NOMO-1 (cell line): ENCODE data around the gene S100A7A.

Source experiments
- DNase-seq, 2 experiments: peaks; one replicate each; lab custom pipeline; 2025; ENCODE audit not compliant: unreplicated experiment in 2 of 2; lab: John Stamatoyannopoulos, UW

The S100A7A gene

DNA sequence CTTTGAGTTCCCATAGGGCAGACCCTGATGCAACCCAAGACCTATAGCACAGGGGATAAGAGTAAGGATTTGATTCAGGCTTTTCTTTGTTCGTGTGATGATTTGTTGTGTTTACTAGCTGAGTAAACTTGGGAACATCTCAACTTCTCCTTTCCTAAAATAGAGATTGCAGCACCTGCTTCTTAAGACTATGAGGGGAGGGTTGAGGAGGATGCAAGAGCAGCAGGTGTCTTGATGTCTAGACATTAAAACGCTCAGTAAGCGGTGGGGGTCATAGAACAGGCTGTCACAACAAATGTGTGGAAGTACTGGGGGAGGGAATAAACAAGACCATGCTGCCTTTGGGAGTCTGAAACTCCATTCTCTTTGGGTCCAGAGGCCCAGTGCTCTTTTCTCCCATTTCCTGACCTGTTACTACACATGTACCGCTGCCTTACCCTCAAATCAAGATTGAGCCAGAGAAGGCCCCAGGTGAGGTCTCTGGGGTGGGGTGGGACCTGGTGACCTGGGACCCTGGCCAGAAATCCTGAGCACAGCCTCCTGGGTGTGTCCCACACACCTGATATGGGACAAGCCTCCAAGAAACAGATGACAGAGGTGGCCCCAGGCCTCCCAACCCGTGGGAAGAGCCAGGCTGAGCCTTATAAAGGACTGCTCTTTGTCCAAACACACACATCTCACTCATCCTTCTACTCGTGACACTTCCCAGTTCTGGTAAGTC is at the start of gene S100A7A:
TSS of gene S100A7A (plus strand) at position 671 of the 721 bp plus-strand sequence. CDS start 1,563 bp downstream, outside the sequence.
- DNase-seq, result no peak

- no peak for DNase-seq
Observed at GRCh38 chr1:153367090-153367489, 49.2 kb upstream of the S100A7A start.

GRCh38 chr1:153368495-153368894 is 47.8 kb upstream of the S100A7A start:
- DNase-seq, result peak; percentile 51 to 85

GRCh38 chr1:153370146-153370545 is 46.2 kb upstream of the S100A7A start:
- no peak for DNase-seq

DNA sequence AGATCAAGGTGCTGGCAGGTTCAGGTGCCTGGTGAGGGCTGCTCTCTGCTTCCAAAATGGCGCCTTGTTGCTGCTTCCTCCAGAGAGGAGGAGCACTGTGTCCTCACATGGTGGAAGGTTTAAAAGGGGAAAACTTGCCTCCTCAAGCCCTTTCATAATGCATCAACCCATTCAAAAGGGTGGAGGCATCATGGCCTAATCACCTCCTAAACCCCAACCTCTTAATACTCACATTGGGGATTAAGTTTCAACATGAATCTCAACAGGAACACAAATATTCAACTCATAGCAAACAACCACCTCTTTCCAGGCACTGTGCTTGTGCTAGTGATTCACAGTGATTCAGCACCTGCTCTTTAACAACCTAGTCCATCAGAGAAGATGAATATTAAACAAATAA is 45.1 kb upstream of the S100A7A start:
- DNase-seq, result no peak

DNA sequence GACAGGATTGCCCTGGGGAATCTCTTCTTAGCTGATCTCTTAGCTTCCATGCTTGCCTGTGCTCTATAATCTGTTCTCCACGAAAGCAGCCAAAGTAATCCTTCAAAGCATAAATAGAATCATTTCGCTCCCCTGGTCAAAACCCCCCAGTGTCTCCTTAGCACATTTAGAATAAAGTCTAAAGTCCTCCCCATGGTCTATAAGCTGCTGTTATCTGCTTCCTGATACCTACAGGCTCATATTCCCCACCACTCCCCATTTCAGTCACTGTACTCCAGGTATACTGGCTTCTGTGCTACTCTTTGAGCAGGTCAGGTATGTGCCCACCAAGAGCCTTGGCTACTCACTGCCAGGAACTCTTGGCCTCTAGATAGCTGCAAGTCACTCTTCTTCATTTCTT is 43.7 kb upstream of the S100A7A start:
- DNase-seq, result no peak

- peak; percentile 65 to 67 for DNase-seq
Observed at GRCh38 chr1:153374071-153374470, 42.2 kb upstream of the S100A7A start.

DNA sequence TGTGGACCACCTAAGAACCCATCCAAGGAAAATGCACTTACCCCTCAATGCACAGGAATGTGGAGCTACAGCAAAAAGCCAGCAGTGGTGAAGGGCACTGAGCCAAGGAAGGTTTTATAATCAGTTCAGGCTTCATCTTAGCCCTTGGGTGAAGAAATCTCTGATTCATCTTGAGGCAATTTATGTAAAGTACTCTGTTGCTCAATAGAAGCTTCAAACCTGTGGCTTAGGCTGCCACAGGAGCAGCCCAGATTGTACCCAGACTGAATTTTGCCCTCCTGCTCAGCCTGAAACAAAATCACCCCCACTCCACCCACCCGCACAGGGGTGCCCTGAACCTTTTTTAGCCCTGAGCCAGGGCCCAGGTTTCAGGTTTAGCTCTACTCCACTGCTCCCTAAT is 40.8 kb upstream of the S100A7A start, which contains the start of gene S100A12:
TSS of gene S100A12 (minus strand) at position 111 of the 400 bp plus-strand sequence. CDS start 1,029 bp downstream, outside the sequence.
- peak; percentile 93 to 96 for DNase-seq

GRCh38 chr1:153379591-153379990 is 36.7 kb upstream of the S100A7A start:
- DNase-seq, result no peak

- no peak for DNase-seq
Observed at GRCh38 chr1:153380711-153381110, 35.6 kb upstream of the S100A7A start.

DNA sequence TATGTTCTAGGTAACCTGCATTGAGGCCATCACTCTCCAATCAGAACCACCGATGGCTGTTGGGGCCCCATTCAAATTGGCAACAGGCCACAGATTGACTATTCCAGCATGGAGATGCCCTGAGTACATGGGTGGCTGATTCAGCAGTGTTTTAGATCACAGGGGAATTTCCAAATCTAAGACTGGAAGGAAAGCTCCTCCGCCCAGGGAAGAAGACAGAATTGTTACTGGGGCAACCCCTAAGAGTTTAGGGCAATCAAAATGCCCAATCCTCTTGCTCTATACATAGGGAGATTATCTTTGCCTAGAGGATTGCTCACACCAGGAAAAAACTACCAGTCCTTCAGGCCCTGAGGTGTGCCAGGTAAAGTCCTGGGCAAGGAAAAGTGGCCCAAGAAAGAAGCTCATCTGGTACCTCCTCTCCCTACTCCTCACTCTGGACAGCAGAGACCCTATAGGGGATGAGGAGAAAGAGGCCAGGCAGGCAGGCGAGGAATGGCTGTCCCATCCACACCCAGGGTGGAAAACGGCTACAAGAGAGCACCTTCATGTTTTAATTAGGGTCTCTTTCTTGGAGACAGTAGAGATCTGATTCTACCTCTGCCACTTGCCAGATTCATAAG is 31.3 kb upstream of the S100A7A start:
- no peak for DNase-seq

DNA sequence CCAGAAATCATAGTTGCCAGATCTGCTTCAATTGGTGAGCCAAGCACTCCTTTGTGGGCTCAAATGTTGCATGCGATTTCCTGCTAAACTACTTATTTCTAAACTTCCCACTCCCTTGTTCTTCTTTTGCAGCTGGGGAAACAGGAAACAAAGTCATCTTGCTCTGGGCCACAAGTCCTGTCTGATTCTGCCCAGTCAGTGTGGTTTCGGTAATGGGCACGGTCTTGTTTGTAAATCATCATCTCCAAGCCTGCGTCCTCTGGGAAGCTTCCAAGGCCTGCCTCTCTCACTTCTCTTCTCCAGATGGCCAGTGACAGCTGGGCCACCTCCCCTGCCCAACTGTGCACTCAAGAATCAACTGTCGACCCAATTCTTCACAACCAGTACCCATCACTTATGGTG is 29.8 kb upstream of the S100A7A start:
- DNase-seq, result peak; percentile 92 to 97

GRCh38 chr1:153387001-153387400 is 29.3 kb upstream of the S100A7A start:
- DNase-seq, result no peak

DNA sequence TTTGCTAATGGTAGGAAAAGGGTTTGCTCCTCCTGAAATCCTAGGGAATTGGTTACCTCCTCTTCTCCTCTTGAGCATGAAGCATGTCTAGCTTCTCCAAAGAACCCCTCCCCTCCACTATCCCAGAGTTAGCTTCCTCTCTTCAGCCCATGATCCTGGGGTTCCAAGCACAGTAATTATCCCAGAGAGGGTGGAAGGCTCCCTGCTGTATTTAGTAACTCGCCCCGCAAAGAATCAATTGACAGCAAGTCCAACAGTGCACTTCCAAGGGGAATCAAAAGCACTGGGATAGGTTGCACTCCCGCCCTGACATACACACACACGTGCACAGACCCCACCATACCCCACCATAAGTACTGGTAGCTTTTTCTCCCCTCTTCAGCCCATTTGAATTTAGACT is 28.5 kb upstream of the S100A7A start:
- DNase-seq, result no peak

DNA sequence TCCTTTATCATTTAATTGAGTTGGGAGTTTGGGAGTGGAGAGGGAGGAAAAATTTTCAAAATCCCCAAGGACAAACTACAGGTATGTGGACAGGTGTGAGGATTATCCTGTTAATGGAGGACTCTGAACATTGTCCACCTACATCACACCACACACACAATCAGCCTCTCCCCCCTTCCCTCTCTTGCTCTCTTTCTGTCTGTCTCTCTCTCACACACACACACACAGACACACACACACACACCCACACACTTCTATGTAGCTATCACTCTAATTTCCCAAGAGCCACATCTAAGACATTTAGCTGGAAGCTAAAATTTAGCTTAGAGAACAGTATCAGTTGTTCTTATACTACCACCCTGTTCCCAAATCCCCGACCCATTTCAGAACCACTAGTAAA is 26.9 kb upstream of the S100A7A start:
- DNase-seq, result peak in 1 of 2 experiments; percentile 11

DNA sequence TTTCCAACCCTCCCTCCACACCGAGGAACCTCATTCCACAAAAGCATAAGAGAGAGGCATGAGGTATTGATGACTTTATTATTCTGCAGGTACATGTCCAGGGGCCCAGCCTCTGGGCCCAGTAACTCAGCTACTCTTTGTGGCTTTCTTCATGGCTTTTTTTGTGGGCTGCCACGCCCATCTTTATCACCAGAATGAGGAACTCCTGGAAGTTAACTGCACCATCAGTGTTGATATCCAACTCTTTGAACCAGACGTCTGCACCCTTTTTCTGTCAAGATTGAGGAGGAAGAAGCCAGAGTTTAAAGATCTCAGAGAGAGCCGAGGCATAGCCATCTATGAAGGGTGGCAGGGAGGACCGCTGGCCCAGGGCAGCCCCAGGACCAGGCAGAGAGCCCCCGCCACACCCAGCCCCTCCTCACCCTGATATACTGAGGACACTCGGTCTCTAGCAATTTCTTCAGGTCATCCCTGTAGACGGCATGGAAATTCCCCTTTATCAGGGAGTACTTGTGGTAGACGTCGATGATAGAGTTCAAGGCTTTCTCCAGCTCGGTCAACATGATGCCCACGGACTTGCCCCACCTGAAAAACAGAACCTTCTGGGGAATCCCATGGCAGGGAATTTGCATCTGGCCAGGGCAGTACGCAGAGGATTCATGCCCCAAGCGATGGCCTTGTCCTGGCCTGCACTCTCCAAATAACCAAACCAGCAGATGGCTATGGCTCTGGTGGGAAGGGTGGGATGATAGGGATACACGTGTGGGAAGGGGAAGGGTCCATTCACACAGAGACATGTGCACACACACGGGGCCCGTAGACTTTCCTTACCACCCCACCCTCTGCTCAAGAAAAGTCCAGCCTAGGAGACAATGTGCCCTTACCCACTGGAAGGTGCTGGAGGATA is 26.1 kb upstream of the S100A7A start:
- peak; percentile 70 to 78 for DNase-seq

- peak; percentile 87 to 88 for DNase-seq
Observed at GRCh38 chr1:153390938-153391710, 25.2 kb upstream of the S100A7A start, which contains the start of gene S100A8. S100A8 (minus strand) TSS chr1:153391073; CDS start chr1:153390535, 538 bp downstream.

GRCh38 chr1:153392258-153392657 is 24.1 kb upstream of the S100A7A start:
- DNase-seq, result no peak

GRCh38 chr1:153392822-153393221 is 23.5 kb upstream of the S100A7A start:
- no peak for DNase-seq

DNA sequence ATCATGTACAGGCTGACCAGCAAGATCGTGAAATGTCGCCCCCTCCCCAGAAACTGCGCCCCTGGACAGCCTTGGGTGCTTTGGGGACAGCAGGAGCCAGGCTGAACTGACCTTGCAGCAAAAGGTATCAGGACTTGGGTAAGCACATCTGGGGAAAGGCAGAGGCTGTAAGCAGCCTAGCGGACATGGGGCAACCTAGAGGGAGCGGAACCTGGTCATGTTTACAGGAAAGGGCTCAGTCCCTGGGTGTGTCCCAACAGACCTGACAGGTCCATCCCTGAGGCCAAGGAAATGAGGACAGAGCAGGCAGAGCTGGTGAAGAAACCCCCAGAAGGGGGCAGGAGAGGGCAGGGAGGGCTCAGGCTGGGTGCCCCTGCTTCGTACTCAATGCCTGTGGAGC is 22.4 kb upstream of the S100A7A start:
- peak in 1 of 2 experiments; percentile 15 for DNase-seq
